ENCODE results near the gene SMAD9. TPM values are rescaled to one million over a fixed set of nuclear protein-coding genes. Genes with fewer than 3 reads are reported as not detected.

The SMAD9 gene
- total RNA-seq, 1 donor from 2014 or later, result 4.2 TPM

- DNase-seq, result no peak
- TF ChIP-seq CTCF (IDR thresholded peaks at IDR 0.05; ENCODE audit: borderline replicate concordance), result no peak
Observed at GRCh38 chr13:36903925-36904595, 16.0 kb downstream of the SMAD9 start.

GRCh38 chr13:36897054-36897616, 22.9 kb downstream of the SMAD9 start:
- TF ChIP-seq CTCF (IDR thresholded peaks at IDR 0.05; ENCODE audit: borderline replicate concordance), result no peak
- Histone ChIP-seq H3K36me3 (no peaks in the 10 kb centered on the region), H3K4me1 (no peaks in the 10 kb centered on the region), H3K27me3 (ENCODE audit: low read depth) (no peaks in the 10 kb centered on the region), H3K27ac (replicated peaks) (no peak overlapping the region), H3K4me3 (no peak overlapping the region), H3K9me3 (replicated peaks) (peaks cover 22% of the 10 kb centered on the region)
- DNase-seq, result no peak
- intact Hi-C loops (cut with micrococcal nuclease), result no loop called here

More at GRCh38 chr13:36903925-36904595, 16.0 kb downstream of the SMAD9 start:
- H3K27me3 ChIP-seq (ENCODE audit: low read depth), result no peaks in the 10 kb centered on the region
- H3K9me3 ChIP-seq (replicated peaks), result peaks cover 14% of the 10 kb centered on the region
- H3K27ac ChIP-seq (replicated peaks), result no peak overlapping the region
- no peak overlapping the region for H3K4me3 ChIP-seq
- H3K36me3 ChIP-seq, result no peaks in the 10 kb centered on the region
- intact Hi-C loops (cut with micrococcal nuclease), result no loop called here
- H3K4me1 ChIP-seq, result no peaks in the 10 kb centered on the region

GRCh38 chr13:36891752-36892151, 28.3 kb downstream of the SMAD9 start:
- no peaks in the 10 kb centered on the region for H3K9me3 ChIP-seq (replicated peaks)
- no peak overlapping the region for H3K4me3 ChIP-seq
- H3K36me3 ChIP-seq, result no peaks in the 10 kb centered on the region
- peaks cover 18% of the 10 kb centered on the region for H3K4me1 ChIP-seq
- no peak overlapping the region for H3K27ac ChIP-seq (replicated peaks)
- intact Hi-C loops (cut with micrococcal nuclease), result no loop called here
- no peak for DNase-seq
- no peaks in the 10 kb centered on the region for H3K27me3 ChIP-seq (ENCODE audit: low read depth)
- no peak for TF ChIP-seq CTCF (IDR thresholded peaks at IDR 0.05; ENCODE audit: borderline replicate concordance)

DNA sequence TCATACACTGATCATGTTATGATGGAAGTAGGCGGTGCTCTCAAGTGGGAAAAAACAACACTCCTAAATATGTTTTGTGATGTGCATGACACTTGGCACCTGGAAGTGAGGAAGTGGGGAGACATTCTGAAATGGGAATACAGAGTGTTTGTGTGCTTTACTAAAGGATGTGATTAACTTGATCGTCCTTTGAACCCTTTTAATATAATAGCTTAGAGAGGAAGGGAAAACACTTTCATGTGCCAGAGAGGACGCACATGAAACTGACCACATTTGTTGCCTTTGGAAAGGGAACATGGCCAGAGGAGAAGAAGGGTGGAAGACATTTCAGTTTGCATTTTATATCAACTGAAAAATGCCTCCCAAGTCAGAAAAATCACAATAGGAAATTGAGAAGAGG, 31.4 kb downstream of the SMAD9 start:
- no peaks in the 10 kb centered on the region for H3K27me3 ChIP-seq (ENCODE audit: low read depth)
- H3K4me1 ChIP-seq, result peaks cover 18% of the 10 kb centered on the region
- no peaks in the 10 kb centered on the region for H3K36me3 ChIP-seq
- no peaks in the 10 kb centered on the region for H3K9me3 ChIP-seq (replicated peaks)
- intact Hi-C loops (cut with micrococcal nuclease), result no loop called here
- H3K4me3 ChIP-seq, result no peak overlapping the region
- no peak for TF ChIP-seq CTCF (IDR thresholded peaks at IDR 0.05; ENCODE audit: borderline replicate concordance)
- DNase-seq, result no peak
- no peak overlapping the region for H3K27ac ChIP-seq (replicated peaks)

DNA sequence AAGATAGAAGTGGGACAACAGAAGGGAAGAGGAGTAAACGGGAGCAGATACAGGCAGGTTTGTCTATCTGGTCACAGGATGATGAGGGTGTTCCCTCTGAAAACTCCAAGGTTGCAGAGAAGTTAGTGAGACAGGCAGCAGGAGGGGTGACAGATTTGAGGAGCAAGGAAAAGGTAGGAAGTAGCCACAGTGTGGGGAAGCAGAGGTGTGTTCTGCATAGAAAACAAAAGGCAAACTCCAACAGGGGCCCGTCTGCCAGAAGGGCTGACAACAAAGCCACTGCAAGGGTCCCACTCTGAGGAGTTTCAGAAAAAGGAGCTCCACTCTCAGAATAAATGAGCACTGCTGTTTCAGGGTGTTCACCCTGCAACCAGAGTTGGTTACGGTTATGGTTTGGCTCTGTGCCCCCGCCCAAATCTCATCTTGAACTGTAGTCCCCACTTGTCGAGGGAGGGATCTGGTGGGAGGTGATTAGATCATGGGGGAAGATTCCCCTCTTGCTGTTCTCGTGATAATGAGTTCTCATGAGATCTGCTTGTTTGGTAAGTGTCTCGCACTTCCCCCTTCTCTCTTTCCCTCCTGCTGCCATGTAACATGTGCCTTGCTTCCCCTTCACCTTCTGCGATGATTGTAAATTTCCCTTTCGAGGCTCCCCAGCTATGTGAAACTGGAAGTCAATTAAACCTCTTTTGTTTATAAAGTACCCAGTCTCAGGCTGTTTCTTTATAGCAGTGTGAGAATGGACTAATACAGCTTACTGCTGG, 32.1 kb downstream of the SMAD9 start:
- no peak overlapping the region for H3K4me3 ChIP-seq
- peaks cover 18% of the 10 kb centered on the region for H3K4me1 ChIP-seq
- TF ChIP-seq CTCF (IDR thresholded peaks at IDR 0.05; ENCODE audit: borderline replicate concordance), result no peak
- no peak overlapping the region for H3K27ac ChIP-seq (replicated peaks)
- H3K9me3 ChIP-seq (replicated peaks), result no peaks in the 10 kb centered on the region
- no peaks in the 10 kb centered on the region for H3K36me3 ChIP-seq
- no peak for DNase-seq
- no peaks in the 10 kb centered on the region for H3K27me3 ChIP-seq (ENCODE audit: low read depth)
- intact Hi-C loops (cut with micrococcal nuclease), result no loop called here

Measured in left ventricle myocardium inferior (tissue), 1 donor.